PFSK-1 (cell line): ENCODE data around the gene FNDC10.

ENCODE experiments used
- FOXP2 ChIP-seq: optimal IDR thresholded peaks from 2 replicates; pipeline ENCODE3; 2011; ENCODE audit warnings: borderline replicate concordance, control low read depth, inconsistent platforms; ENCODE audit not compliant: insufficient read depth; ENCODE audit errors: extremely low read length, extremely low read depth
- POLR2AphosphoS5 ChIP-seq: IDR thresholded peaks from 2 replicates; pipeline ENCODE4 v1.6.1; 2012; ENCODE audit warnings: low read depth, mild to moderate bottlenecking, control low read depth, low read length, moderate library complexity

- TF ChIP-seq POLR2AphosphoS5 (no peak), FOXP2 (no peak)
Observed at GRCh38 chr1:1596493-1597274, 3.3 kb downstream of the FNDC10 start.
